Gastroesophageal sphincter (tissue), 3 donors: ENCODE measurements around the gene MARCKSL1.

ENCODE experiments used
- EP300 ChIP-seq: sonication (generic); formaldehyde crosslinking; IDR thresholded peaks from one replicate; pipeline ENCODE4 v1.6.1; 2017; ENCODE audit warnings: antibody characterized with exemption, mild to moderate bottlenecking
- POLR2AphosphoS5 ChIP-seq: sonication (generic); formaldehyde crosslinking; IDR thresholded peaks from one replicate; pipeline ENCODE4 v1.6.1; 2017; ENCODE audit warnings: antibody characterized with exemption
- TF ChIP-seq, protein P1 (sequence below), 4 experiments: fragments of 200-600 bp in 2 of 4; fragments of 450-650 bp in 2 of 4; sonication (generic) in 1 of 4; IDR thresholded peaks; one replicate each; pipeline ENCODE4 v1.5.1; 2017 to 2019; ENCODE audit warnings: antibody characterized with exemption in 4 of 4, mild to moderate bottlenecking in 2 of 4, moderate library complexity in 2 of 4

DNA sequence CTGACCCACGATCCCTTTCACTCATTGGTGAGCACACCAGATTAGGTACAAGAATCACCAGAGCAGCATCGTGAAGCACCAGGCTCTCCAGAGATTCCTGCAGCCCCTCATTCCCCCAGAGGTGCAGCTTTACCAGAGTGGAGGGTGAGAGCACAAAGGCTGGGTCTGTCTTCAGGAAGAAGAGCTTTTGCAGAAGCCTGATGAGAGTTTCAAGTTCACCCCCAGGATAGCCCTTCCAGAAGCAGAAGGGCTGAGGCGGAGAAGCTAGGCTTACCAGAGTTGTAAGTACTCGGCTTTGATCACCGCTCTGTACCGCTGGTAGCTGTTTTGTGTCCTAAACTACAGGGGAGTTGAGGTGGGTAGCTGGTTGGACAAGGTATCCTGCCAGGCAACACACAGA is 29.4 kb upstream of the MARCKSL1 start:
- TF ChIP-seq, protein P1, sequence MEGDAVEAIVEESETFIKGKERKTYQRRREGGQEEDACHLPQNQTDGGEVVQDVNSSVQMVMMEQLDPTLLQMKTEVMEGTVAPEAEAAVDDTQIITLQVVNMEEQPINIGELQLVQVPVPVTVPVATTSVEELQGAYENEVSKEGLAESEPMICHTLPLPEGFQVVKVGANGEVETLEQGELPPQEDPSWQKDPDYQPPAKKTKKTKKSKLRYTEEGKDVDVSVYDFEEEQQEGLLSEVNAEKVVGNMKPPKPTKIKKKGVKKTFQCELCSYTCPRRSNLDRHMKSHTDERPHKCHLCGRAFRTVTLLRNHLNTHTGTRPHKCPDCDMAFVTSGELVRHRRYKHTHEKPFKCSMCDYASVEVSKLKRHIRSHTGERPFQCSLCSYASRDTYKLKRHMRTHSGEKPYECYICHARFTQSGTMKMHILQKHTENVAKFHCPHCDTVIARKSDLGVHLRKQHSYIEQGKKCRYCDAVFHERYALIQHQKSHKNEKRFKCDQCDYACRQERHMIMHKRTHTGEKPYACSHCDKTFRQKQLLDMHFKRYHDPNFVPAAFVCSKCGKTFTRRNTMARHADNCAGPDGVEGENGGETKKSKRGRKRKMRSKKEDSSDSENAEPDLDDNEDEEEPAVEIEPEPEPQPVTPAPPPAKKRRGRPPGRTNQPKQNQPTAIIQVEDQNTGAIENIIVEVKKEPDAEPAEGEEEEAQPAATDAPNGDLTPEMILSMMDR (IDR thresholded peaks at IDR 0.05) = no peak
- TF ChIP-seq POLR2AphosphoS5 (no peak), EP300 (no peak)
